ENCODE data around the gene EPN2. TPM values are rescaled to one million over a fixed set of nuclear protein-coding genes. Genes with fewer than 3 reads are reported as not detected.

The EPN2 gene
- total RNA-seq, 1 donor from 2014 or later: 85.5 TPM

GRCh38 chr17:19333132-19333440, 95.9 kb downstream of the EPN2 start:
- intact Hi-C loops (cut with DNase I): no loop called here
- ATAC-seq (no peak), DNase-seq (ENCODE audit: missing footprints) (no peak)

- ATAC-seq (no peak), DNase-seq (ENCODE audit: missing footprints) (no peak)
- intact Hi-C loops (cut with DNase I): no loop called here
Observed at GRCh38 chr17:19333736-19334290, 96.6 kb downstream of the EPN2 start.

GRCh38 chr17:19334331-19334730, 97.2 kb downstream of the EPN2 start:
- no peak for DNase-seq (ENCODE audit: missing footprints)
- intact Hi-C loops (cut with DNase I): no loop called here
- no peak for ATAC-seq

GRCh38 chr17:19335951-19336631, 98.9 kb downstream of the EPN2 start:
- ATAC-seq (no peak), DNase-seq (ENCODE audit: missing footprints) (peak; percentile 32)
- intact Hi-C loops (cut with DNase I): loop anchor here (2.0 kb wide), 1 partner anchor 15 kb away; no protein-coding TSS in a partner anchor

- DNase-seq (ENCODE audit: missing footprints) (peak; percentile 45), ATAC-seq (peak; percentile 35)
- intact Hi-C loops (cut with DNase I): loop anchor here (2.0 kb wide), 1 partner anchor 16 kb away; no protein-coding TSS in a partner anchor
Observed at GRCh38 chr17:19336938-19337711, 100.0 kb downstream of the EPN2 start.

- peak; percentile 50 for DNase-seq (ENCODE audit: missing footprints)
- intact Hi-C loops (cut with DNase I): loop anchor here (2.0 kb wide), 1 partner anchor 17 kb away; no protein-coding TSS in a partner anchor
- peak; percentile 4 for ATAC-seq
Observed at GRCh38 chr17:19337712-19338023, 100.5 kb downstream of the EPN2 start.

- intact Hi-C loops (cut with DNase I): no loop called here
- peak; percentile 72 for DNase-seq (ENCODE audit: missing footprints)
Observed at GRCh38 chr17:19338031-19338990, 101.1 kb downstream of the EPN2 start.

GRCh38 chr17:19339341-19339815, 102.2 kb downstream of the EPN2 start:
- ATAC-seq (no peak), DNase-seq (ENCODE audit: missing footprints) (peak; percentile 37)
- intact Hi-C loops (cut with DNase I): no loop called here

More at GRCh38 chr17:19338031-19338990, 101.1 kb downstream of the EPN2 start:
- ATAC-seq: peak; percentile 54

- ATAC-seq: no peak
- intact Hi-C loops (cut with DNase I): no loop called here
- no peak for DNase-seq (ENCODE audit: missing footprints)
Observed at GRCh38 chr17:19341211-19341631, 104.1 kb downstream of the EPN2 start.

- DNase-seq (ENCODE audit: missing footprints): no peak
- no peak for ATAC-seq
- intact Hi-C loops (cut with DNase I): no loop called here
Observed at GRCh38 chr17:19341641-19342610, 104.8 kb downstream of the EPN2 start.

- no peak for ATAC-seq
- intact Hi-C loops (cut with DNase I): no loop called here
- no peak for DNase-seq (ENCODE audit: missing footprints)
Observed at GRCh38 chr17:19342611-19343255, 105.6 kb downstream of the EPN2 start.

GRCh38 chr17:19343256-19343630, 106.1 kb downstream of the EPN2 start:
- intact Hi-C loops (cut with DNase I): no loop called here
- ATAC-seq: no peak
- DNase-seq (ENCODE audit: missing footprints): no peak

- intact Hi-C loops (cut with DNase I): no loop called here
- DNase-seq (ENCODE audit: missing footprints) (no peak), ATAC-seq (no peak)
Observed at GRCh38 chr17:19343671-19344151, 106.5 kb downstream of the EPN2 start.

- ATAC-seq (no peak), DNase-seq (ENCODE audit: missing footprints) (no peak)
- intact Hi-C loops (cut with DNase I): no loop called here
Observed at GRCh38 chr17:19344311-19345066, 107.3 kb downstream of the EPN2 start.

- ATAC-seq: no peak
- DNase-seq (ENCODE audit: missing footprints): no peak
- intact Hi-C loops (cut with DNase I): no loop called here
Observed at GRCh38 chr17:19345067-19345460, 107.9 kb downstream of the EPN2 start.

GRCh38 chr17:19345486-19346350, 108.6 kb downstream of the EPN2 start:
- DNase-seq (ENCODE audit: missing footprints) (no peak), ATAC-seq (no peak)
- intact Hi-C loops (cut with DNase I): no loop called here

Data from Right ventricle myocardium inferior (tissue), 1 donor.